Esophagus muscularis mucosa (tissue), 3 donors: ENCODE measurements around the gene CPT1C.

Experiments used
- POLR2A ChIP-seq: fragments of 450-650 bp; IDR thresholded peaks from one replicate; pipeline ENCODE4 v1.6.1; 2017; ENCODE audit warnings: antibody characterized with exemption, moderate library complexity, mild to moderate bottlenecking, low read depth
- TF ChIP-seq, protein P1 (sequence below), 3 experiments: fragments of 200-600 bp in 2 of 3; fragments of 450-650 bp in 1 of 3; sonication (generic) in 2 of 3; IDR thresholded peaks; one replicate each; pipeline ENCODE4 v1.5.1; 2017 to 2019; ENCODE audit warnings: antibody characterized with exemption in 3 of 3, mild to moderate bottlenecking in 2 of 3, moderate library complexity in 1 of 3

DNA sequence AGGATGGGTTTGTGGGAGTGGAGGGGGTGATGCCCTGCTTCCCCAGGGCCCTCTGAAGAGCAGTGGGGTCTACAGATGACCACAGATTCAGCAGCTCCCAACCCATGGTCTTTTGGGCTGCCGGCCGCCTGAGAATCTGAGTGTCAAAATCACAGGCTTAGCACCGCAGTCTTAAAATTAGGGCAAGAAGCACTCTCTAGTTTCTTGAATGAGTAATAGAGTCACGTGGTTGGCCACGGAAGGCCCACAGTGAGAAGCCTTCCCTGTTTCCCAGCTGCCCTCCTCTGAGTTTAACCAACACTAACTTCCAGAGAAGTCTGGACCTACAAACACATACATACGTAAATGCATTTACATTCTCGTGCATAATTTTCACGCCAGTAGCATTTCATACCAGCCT, 8.6 kb upstream of the CPT1C start:
- TF ChIP-seq, protein P1, sequence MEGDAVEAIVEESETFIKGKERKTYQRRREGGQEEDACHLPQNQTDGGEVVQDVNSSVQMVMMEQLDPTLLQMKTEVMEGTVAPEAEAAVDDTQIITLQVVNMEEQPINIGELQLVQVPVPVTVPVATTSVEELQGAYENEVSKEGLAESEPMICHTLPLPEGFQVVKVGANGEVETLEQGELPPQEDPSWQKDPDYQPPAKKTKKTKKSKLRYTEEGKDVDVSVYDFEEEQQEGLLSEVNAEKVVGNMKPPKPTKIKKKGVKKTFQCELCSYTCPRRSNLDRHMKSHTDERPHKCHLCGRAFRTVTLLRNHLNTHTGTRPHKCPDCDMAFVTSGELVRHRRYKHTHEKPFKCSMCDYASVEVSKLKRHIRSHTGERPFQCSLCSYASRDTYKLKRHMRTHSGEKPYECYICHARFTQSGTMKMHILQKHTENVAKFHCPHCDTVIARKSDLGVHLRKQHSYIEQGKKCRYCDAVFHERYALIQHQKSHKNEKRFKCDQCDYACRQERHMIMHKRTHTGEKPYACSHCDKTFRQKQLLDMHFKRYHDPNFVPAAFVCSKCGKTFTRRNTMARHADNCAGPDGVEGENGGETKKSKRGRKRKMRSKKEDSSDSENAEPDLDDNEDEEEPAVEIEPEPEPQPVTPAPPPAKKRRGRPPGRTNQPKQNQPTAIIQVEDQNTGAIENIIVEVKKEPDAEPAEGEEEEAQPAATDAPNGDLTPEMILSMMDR (IDR thresholded peaks at IDR 0.05), result no peak
- TF ChIP-seq POLR2A, result no peak
